Measurements from ENCODE around the gene NUDT3. TPM values are rescaled to one million over a fixed set of nuclear protein-coding genes. Genes with fewer than 3 reads are reported as not detected.

NUDT3 gene
- total RNA-seq, 1 experiment from 2014 or later: 25.2 TPM

GRCh38 chr6:34381081-34381480 is 11.4 kb downstream of the NUDT3 start:
- Histone ChIP-seq H3K27me3 (ENCODE audit: insufficient read depth, low read length) (no peaks in the 10 kb centered on the region), H4K20me1 (ENCODE audit: insufficient read depth) (peaks cover 14% of the 10 kb centered on the region; the same call in 1 of the 2 replicates), H3K9ac (ENCODE audit: low read length) (no peak overlapping the region), H3K36me3 (ENCODE audit: control insufficient read depth in 1 of 2, insufficient read depth in 2 of 2, low read length in 2 of 2) (no peaks in the 10 kb centered on the region), H3K9me3 (ENCODE audit: control insufficient read depth in 1 of 2, insufficient read depth in 1 of 2, low read depth in 1 of 2, low read length in 2 of 2) (no peaks in the 10 kb centered on the region), H3K9me2 (ENCODE audit: insufficient read depth) (no peaks in the 10 kb centered on the region), H3K4me1 (ENCODE audit: control insufficient read depth in 1 of 2, insufficient read depth in 2 of 2, low read length in 2 of 2) (peaks cover 4 to 13% of the 10 kb centered on the region in 2 experiments; a peak in 3 of 4 replicates), H3K4me3 (replicated peaks in 1 of 2; ENCODE audit: low read depth in 1 of 2, low read length in 2 of 2) (no peak overlapping the region), H2AFZ (ENCODE audit: low read depth, low read length, poor library complexity, severe bottlenecking) (no peak overlapping the region), H3K79me2 (ENCODE audit: insufficient read depth, low read length) (peaks cover 98% of the 10 kb centered on the region), H3K4me2 (ENCODE audit: low read length) (no peak overlapping the region), H3K27ac (ENCODE audit: low read depth, low read length) (no peak overlapping the region)
- no TSS peak for BruUV-seq (replicated peaks)
- POLR2A ChIA-PET: no interaction called here
- intact Hi-C loops (cut with micrococcal nuclease): no loop called here
- CTCF ChIA-PET: interaction anchor here (1.0 kb wide), 1 partner anchor 34 kb away, joined by 5 read pairs; no protein-coding TSS in a partner anchor
- DNase-seq (ENCODE audit: low read depth, low spot score) (no peak), ATAC-seq (no peak)
- RAD21 ChIA-PET (ENCODE audit: low non-redundant PET in 1 of 2, low total read pairs in 2 of 2, uncharacterized antibody in 2 of 2, unreplicated experiment in 2 of 2): no interaction called here
- TF ChIP-seq REST (IDR thresholded peaks at IDR 0.05; ENCODE audit: low read depth) (no peak), EZH2phosphoT487 (IDR thresholded peaks at IDR 0.05; ENCODE audit: borderline replicate concordance) (no peak), SIN3A (IDR thresholded peaks at IDR 0.05; ENCODE audit: low read depth) (no peak), EZH2 (IDR thresholded peaks at IDR 0.05) (no peak), SRF (IDR thresholded peaks at IDR 0.05; ENCODE audit: low read depth) (no peak), SP1 (IDR thresholded peaks at IDR 0.05; ENCODE audit: low read depth) (no peak), EGR1 (IDR thresholded peaks at IDR 0.05; ENCODE audit: low read depth) (no peak), POLR2AphosphoS5 (IDR thresholded peaks at IDR 0.05; ENCODE audit: low read depth, low read length) (no peak), POLR2A (IDR thresholded peaks at IDR 0.05; ENCODE audit: borderline replicate concordance, extremely low read depth, insufficient read depth, insufficient read length) (no peak), ZNF274 (IDR thresholded peaks at IDR 0.05; ENCODE audit: low read depth, low read length) (no peak), TCF7L2 (IDR thresholded peaks at IDR 0.05; ENCODE audit: borderline replicate concordance, extremely low read depth, insufficient read depth, insufficient read length) (no peak), ZBTB33 (IDR thresholded peaks at IDR 0.05; ENCODE audit: extremely low read depth, insufficient replicate concordance, low read length) (no peak), MAX (IDR thresholded peaks at IDR 0.05) (no peak), ATF3 (IDR thresholded peaks at IDR 0.05) (no peak), CEBPB (IDR thresholded peaks at IDR 0.05; ENCODE audit: low read depth) (no peak), ELF1 (IDR thresholded peaks at IDR 0.05; ENCODE audit: borderline replicate concordance, low read depth) (no peak)

Measured in HCT116 (cell line).